Cardiac muscle cell (in vitro differentiated cells and primary cell): ENCODE measurements around the gene ACTG2. TPM values are rescaled to one million over a fixed set of nuclear protein-coding genes. Genes with fewer than 3 reads are reported as not detected.

Experiments
- DNase-seq, 2 donors: peaks; one replicate each; pipeline versions ENCODE4 v3.0.0 to v3.0.0-alpha.2; 2010 to 2017; ENCODE audit warnings: low read depth in 1 of 2, low spot score in 1 of 2
- H3K27ac ChIP-seq: fragments of 200-600 bp; sonication (generic); 2 replicates; pipeline ENCODE4 v1.5.1; 2016
- H3K27me3 ChIP-seq: fragments of 200-600 bp; sonication (generic); 2 replicates; pipeline ENCODE4 v1.6.0; 2016; ENCODE audit warnings: control low read depth
- H3K36me3 ChIP-seq: fragments of 200-600 bp; sonication (generic); 2 replicates; pipeline ENCODE4 v1.5.1; 2016; ENCODE audit warnings: control low read depth
- H3K4me1 ChIP-seq: fragments of 200-600 bp; sonication (generic); 2 replicates; pipeline ENCODE4 v1.8.1; 2017; ENCODE audit warnings: low read depth, mild to moderate bottlenecking, mixed run types
- H3K4me3 ChIP-seq: fragments of 200-600 bp; sonication (generic); 2 replicates; pipeline ENCODE4 v1.5.1; 2016; ENCODE audit warnings: mild to moderate bottlenecking
- H3K9me3 ChIP-seq: fragments of 200-600 bp; sonication (generic); 2 replicates; pipeline ENCODE4 v1.5.1; 2017; ENCODE audit warnings: low read depth, mild to moderate bottlenecking, control low read depth
- CTCF ChIP-seq: IDR thresholded peaks from 2 replicates; pipeline ENCODE4 v1.5.1; 2012; ENCODE audit warnings: low read depth, mild to moderate bottlenecking, low read length
- polyA plus RNA-seq: library from polyadenylated mRNA; unstranded; fragments of >200 nt; fragmentation: Nextera tagmentation; extraction: Ambion mirVana; gene quantifications from 2 replicates; pipeline ENCODE4 v1.2.1, GENCODE V29; 2016
- total RNA-seq: library from RNA; depleted of rRNA; stranded (reverse); fragments of >200 nt; gene quantifications from 2 replicates; pipeline ENCODE4 v1.2.3, GENCODE V29; 2016

Gene ACTG2
- total and polyA plus RNA-seq, 2 experiments from 2014 or later = 0.42 to 6.9 TPM

- Histone ChIP-seq H3K27ac (no peak overlapping the region), H3K4me1 (peaks cover 6% of the 10 kb centered on the region), H3K4me3 (no peak overlapping the region), H3K27me3 (no peaks in the 10 kb centered on the region), H3K9me3 (no peaks in the 10 kb centered on the region), H3K36me3 (no peaks in the 10 kb centered on the region)
- DNase-seq = no peak
- no peak for TF ChIP-seq CTCF
Measured at GRCh38 chr2:73911548-73912208, 18.9 kb downstream of the ACTG2 start.

- Histone ChIP-seq H3K4me1 (no peaks in the 10 kb centered on the region), H3K27me3 (no peaks in the 10 kb centered on the region), H3K36me3 (no peaks in the 10 kb centered on the region), H3K27ac (no peak overlapping the region), H3K9me3 (no peaks in the 10 kb centered on the region), H3K4me3 (no peak overlapping the region)
- no peak for TF ChIP-seq CTCF
- no peak for DNase-seq
Measured at GRCh38 chr2:73913414-73914054, 20.7 kb downstream of the ACTG2 start.

- H3K36me3 ChIP-seq = no peaks in the 10 kb centered on the region
- H3K27ac ChIP-seq = no peak overlapping the region
- no peak overlapping the region for H3K4me3 ChIP-seq
- no peaks in the 10 kb centered on the region for H3K4me1 ChIP-seq
- H3K27me3 ChIP-seq = no peaks in the 10 kb centered on the region
- no peak for TF ChIP-seq CTCF
- no peaks in the 10 kb centered on the region for H3K9me3 ChIP-seq
- DNase-seq = no peak
Measured at GRCh38 chr2:73914667-73915066, 21.9 kb downstream of the ACTG2 start.

- no peak for TF ChIP-seq CTCF
- Histone ChIP-seq H3K27me3 (no peaks in the 10 kb centered on the region), H3K4me1 (no peaks in the 10 kb centered on the region), H3K36me3 (no peaks in the 10 kb centered on the region), H3K9me3 (no peaks in the 10 kb centered on the region), H3K4me3 (no peak overlapping the region), H3K27ac (no peak overlapping the region)
- DNase-seq = no peak
Measured at GRCh38 chr2:73915437-73915993, 22.7 kb downstream of the ACTG2 start.

- TF ChIP-seq CTCF = no peak
- H3K36me3 ChIP-seq = no peaks in the 10 kb centered on the region
- H3K4me1 ChIP-seq = no peaks in the 10 kb centered on the region
- H3K27me3 ChIP-seq = no peaks in the 10 kb centered on the region
- H3K9me3 ChIP-seq = no peaks in the 10 kb centered on the region
- no peak overlapping the region for H3K4me3 ChIP-seq
- no peak for DNase-seq
- no peak overlapping the region for H3K27ac ChIP-seq
Measured at GRCh38 chr2:73916666-73917065, 23.9 kb downstream of the ACTG2 start.
